SU-DHL-6 (cell line): Measurements from ENCODE around the gene GFOD2.

ENCODE experiments used
- H2AFZ ChIP-seq: fragments of 200-600 bp; sonication (generic); 2 replicates; pipeline ENCODE4 v1.6.1; 2014; ENCODE audit warnings: low read depth, mild to moderate bottlenecking, moderate library complexity, mixed read lengths, antibody characterized with exemption, low read length; ENCODE audit not compliant: severe bottlenecking
- H3F3A ChIP-seq: fragments of 200-600 bp; shearing (Covaris generic); 2 replicates; pipeline ENCODE4 v1.6.0; 2016; ENCODE audit warnings: antibody characterized with exemption, mild to moderate bottlenecking; ENCODE audit not compliant: insufficient read depth
- H3K27ac ChIP-seq: fragments of 200-600 bp; sonication (generic); 2 replicates; pipeline ENCODE4 v1.5.1; 2016; ENCODE audit warnings: low read depth, mild to moderate bottlenecking, low read length, moderate library complexity, mixed read lengths
- H3K27me3 ChIP-seq: fragments of 200-600 bp; sonication (generic), shearing (Covaris generic); 2 replicates; pipeline ENCODE4 v1.6.0; 2014; ENCODE audit warnings: mild to moderate bottlenecking, low read length
- H3K36me3 ChIP-seq: fragments of 200-600 bp; sonication (generic); 2 replicates; pipeline ENCODE4 v1.6.1; 2014; ENCODE audit warnings: mild to moderate bottlenecking, low read length, mixed read lengths
- H3K4me2 ChIP-seq: fragments of 300-600, 200-600 bp; shearing (Covaris generic), sonication (generic); 2 replicates; pipeline ENCODE4 v1.6.0; 2014; ENCODE audit warnings: low read length, low read depth, mild to moderate bottlenecking; ENCODE audit not compliant: poor library complexity, severe bottlenecking
- H3K4me3 ChIP-seq: fragments of 200-600 bp; sonication (generic); 2 replicates; pipeline ENCODE4 v1.5.1; 2014; ENCODE audit warnings: antibody characterized with exemption, low read length, mild to moderate bottlenecking, mixed read lengths; ENCODE audit not compliant: insufficient read depth, poor library complexity, severe bottlenecking
- H3K79me2 ChIP-seq: fragments of 200-600 bp; sonication (generic); 2 replicates; pipeline ENCODE4 v1.6.1; 2014; ENCODE audit warnings: mild to moderate bottlenecking, low read length, moderate library complexity; ENCODE audit not compliant: insufficient read depth
- H3K9ac ChIP-seq: fragments of 200-600 bp; sonication (generic); 2 replicates; pipeline ENCODE4 v1.7.0; 2014; ENCODE audit warnings: mild to moderate bottlenecking, low read length
- H3K9me2 ChIP-seq: fragments of 200-600 bp; sonication (generic); replicated peaks from 2 replicates; pipeline ENCODE4 v1.6.1; 2014; ENCODE audit warnings: low read length; ENCODE audit not compliant: insufficient read depth
- H3K9me3 ChIP-seq: fragments of 200-600 bp; sonication (generic); 2 replicates; pipeline ENCODE4 v1.6.1; 2014; ENCODE audit warnings: low read length, mixed read lengths; ENCODE audit not compliant: insufficient read depth
- H4K20me1 ChIP-seq: fragments of 200-600 bp; sonication (generic); 2 replicates; pipeline ENCODE4 v1.6.1; 2014; ENCODE audit warnings: low read depth, mild to moderate bottlenecking, antibody characterized with exemption, low read length, moderate library complexity, mixed read lengths
- CTCF ChIP-seq: fragments of 200-600 bp; sonication (generic); IDR thresholded peaks from one replicate; pipeline ENCODE4 v1.5.1; 2017; ENCODE audit warnings: antibody characterized with exemption, mild to moderate bottlenecking, low read length, moderate library complexity; ENCODE audit not compliant: insufficient read depth, poor library complexity, severe bottlenecking
- EZH2phosphoT487 ChIP-seq: fragments of 200-600 bp; sonication (generic), shearing (Covaris generic); conservative IDR thresholded peaks from 2 replicates; pipeline ENCODE4 v1.6.1; 2018; ENCODE audit warnings: mild to moderate bottlenecking, antibody characterized with exemption, low read length, moderate library complexity, mixed read lengths

GFOD2 gene

GRCh38 chr16:67664258-67664657 is 54.9 kb downstream of the GFOD2 start:
- Histone ChIP-seq H3K9me3 (no peaks in the 10 kb centered on the region), H3K4me2 (no peak overlapping the region), H3K4me3 (no peak overlapping the region), H3K27me3 (no peaks in the 10 kb centered on the region), H3K9me2 (no peaks in the 10 kb centered on the region), H4K20me1 (no peaks in the 10 kb centered on the region), H3K27ac (no peak overlapping the region), H3K36me3 (no peaks in the 10 kb centered on the region), H3K9ac (no peak overlapping the region), H3F3A (peaks cover 3% of the 10 kb centered on the region; the same call in 1 of the 2 replicates), H3K79me2 (no peaks in the 10 kb centered on the region), H2AFZ (no peak overlapping the region)
- TF ChIP-seq EZH2phosphoT487: no peak
- no peak for TF ChIP-seq CTCF

- Histone ChIP-seq H3K9ac (no peak overlapping the region), H3K27ac (no peak overlapping the region), H3K9me2 (no peaks in the 10 kb centered on the region), H3F3A (peaks cover 3% of the 10 kb centered on the region; the same call in 1 of the 2 replicates), H3K9me3 (no peaks in the 10 kb centered on the region), H3K27me3 (no peaks in the 10 kb centered on the region), H3K79me2 (no peaks in the 10 kb centered on the region), H3K4me2 (no peak overlapping the region), H3K36me3 (no peaks in the 10 kb centered on the region), H2AFZ (no peak overlapping the region), H3K4me3 (no peak overlapping the region), H4K20me1 (no peaks in the 10 kb centered on the region)
- no peak for TF ChIP-seq EZH2phosphoT487
- TF ChIP-seq CTCF: no peak
Observed at GRCh38 chr16:67663877-67664222, 55.3 kb downstream of the GFOD2 start.

GRCh38 chr16:67663151-67663876 is 55.8 kb downstream of the GFOD2 start:
- H3K79me2 ChIP-seq: no peaks in the 10 kb centered on the region
- no peak overlapping the region for H3K9ac ChIP-seq
- H3K4me3 ChIP-seq: no peak overlapping the region
- H3K9me2 ChIP-seq: no peaks in the 10 kb centered on the region
- no peak overlapping the region for H3K27ac ChIP-seq
- no peaks in the 10 kb centered on the region for H3K9me3 ChIP-seq
- no peaks in the 10 kb centered on the region for H3K27me3 ChIP-seq
- no peak for TF ChIP-seq CTCF
- no peak for TF ChIP-seq EZH2phosphoT487
- no peak overlapping the region for H3K4me2 ChIP-seq
- H3K36me3 ChIP-seq: no peaks in the 10 kb centered on the region
- no peak overlapping the region for H2AFZ ChIP-seq
- H3F3A ChIP-seq: no peaks in the 10 kb centered on the region
- no peaks in the 10 kb centered on the region for H4K20me1 ChIP-seq
